T-helper 17 cell (primary cell): Measurements from ENCODE around the gene L3MBTL4. TPM values are rescaled to one million over a fixed set of nuclear protein-coding genes. Genes with fewer than 3 reads are reported as not detected.

Source experiments
- ATAC-seq: fragments of 150-1000 bp; cut with Tn5 transposase; 2 replicates; pipeline ENCODE4 v1.10.0; 2021; ENCODE audit warnings: mild to moderate bottlenecking, moderate library complexity
- DNase-seq, 3 donors: peaks; one replicate each; pipeline versions ENCODE4 v3.0.0 to v3.0.0-alpha.2; 2020 to 2021
- H3K9me3 ChIP-seq: one replicate; pipeline ENCODE4 v1.7.0; 2013; ENCODE audit warnings: low read length, mild to moderate bottlenecking; ENCODE audit not compliant: control insufficient read depth, poor library complexity, severe bottlenecking
- H3K27ac Mint-ChIP-seq: one replicate; pipeline ENCODE4 v1.8.0; 2022; ENCODE audit warnings: mild to moderate bottlenecking, moderate library complexity, mixed read lengths
- H3K27me3 Mint-ChIP-seq: one replicate; pipeline ENCODE4 v1.8.0; 2022; ENCODE audit warnings: mixed read lengths
- H3K36me3 Mint-ChIP-seq: one replicate; pipeline ENCODE4 v1.8.0; 2022; ENCODE audit warnings: low read depth, mixed read lengths
- H3K4me1 Mint-ChIP-seq: one replicate; pipeline ENCODE4 v1.8.0; 2022; ENCODE audit warnings: mild to moderate bottlenecking, mixed read lengths
- H3K4me3 Mint-ChIP-seq: one replicate; pipeline ENCODE4 v1.8.0; 2022; ENCODE audit warnings: mild to moderate bottlenecking, moderate library complexity, mixed read lengths
- total RNA-seq, 4 donors: library from RNA in 2 of 4; stranded (reverse) in 2 of 4; gene quantifications; one replicate each; pipeline ENCODE4 v1.2.3 and lab custom pipeline; 2022 to 2026

The L3MBTL4 gene
- total RNA-seq, 2 donors from 2014 or later, result 0.18 to 0.80 TPM

DNA sequence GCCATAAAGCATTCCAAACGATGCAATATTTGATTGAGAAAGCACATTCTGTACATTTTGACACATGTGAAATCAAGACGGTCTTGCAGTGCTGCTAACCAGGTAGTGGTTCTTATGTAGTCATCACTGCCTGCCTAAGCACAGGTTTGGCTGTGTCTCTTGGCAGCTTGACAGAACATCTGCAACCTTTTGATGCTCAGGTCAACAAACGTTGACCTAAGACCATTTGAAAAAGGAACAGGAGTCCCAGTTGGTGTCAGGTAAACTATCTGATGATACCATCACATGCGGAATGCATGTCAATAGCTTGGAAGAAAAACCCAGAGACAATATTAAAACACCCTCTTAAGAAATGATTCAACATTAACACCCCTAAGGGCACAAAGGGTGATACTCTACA lies 80.7 kb downstream of the L3MBTL4 start:
- no peaks in the 10 kb centered on the region for H3K36me3 Mint-ChIP-seq
- no peaks in the 10 kb centered on the region for H3K27me3 Mint-ChIP-seq

DNA sequence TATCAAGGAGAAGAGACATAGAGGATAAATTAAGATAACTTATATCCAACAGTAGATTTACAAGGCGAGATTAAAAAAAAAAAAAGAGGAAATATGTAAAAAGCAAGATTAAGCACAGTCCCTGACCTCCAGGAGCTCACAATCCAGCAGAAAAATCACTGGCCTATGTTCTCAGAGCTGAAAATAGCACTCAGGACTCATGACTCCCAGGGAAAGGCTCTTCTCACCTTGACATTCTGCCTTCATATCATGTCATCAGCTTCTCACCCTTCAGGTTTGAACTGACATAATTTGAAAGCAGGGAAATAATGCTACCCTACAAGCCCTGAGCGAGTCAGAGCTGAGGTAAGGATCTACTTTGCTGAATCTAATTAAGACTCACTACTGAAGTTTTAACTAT lies 82.8 kb downstream of the L3MBTL4 start:
- no peak overlapping the region for H3K4me3 Mint-ChIP-seq
- no peaks in the 10 kb centered on the region for H3K36me3 Mint-ChIP-seq
- no peak for ATAC-seq
- H3K27me3 Mint-ChIP-seq, result no peaks in the 10 kb centered on the region
- DNase-seq, result no peak
- H3K4me1 Mint-ChIP-seq, result no peaks in the 10 kb centered on the region
- no peak overlapping the region for H3K27ac Mint-ChIP-seq
- H3K9me3 ChIP-seq, result no peaks in the 10 kb centered on the region

More for the DNA sequence above, 80.7 kb downstream of the L3MBTL4 start:
- Mint-ChIP-seq H3K4me1 (no peaks in the 10 kb centered on the region), H3K27ac (no peak overlapping the region), H3K4me3 (no peak overlapping the region)
- H3K9me3 ChIP-seq, result no peaks in the 10 kb centered on the region
- ATAC-seq (no peak), DNase-seq (no peak)

DNA sequence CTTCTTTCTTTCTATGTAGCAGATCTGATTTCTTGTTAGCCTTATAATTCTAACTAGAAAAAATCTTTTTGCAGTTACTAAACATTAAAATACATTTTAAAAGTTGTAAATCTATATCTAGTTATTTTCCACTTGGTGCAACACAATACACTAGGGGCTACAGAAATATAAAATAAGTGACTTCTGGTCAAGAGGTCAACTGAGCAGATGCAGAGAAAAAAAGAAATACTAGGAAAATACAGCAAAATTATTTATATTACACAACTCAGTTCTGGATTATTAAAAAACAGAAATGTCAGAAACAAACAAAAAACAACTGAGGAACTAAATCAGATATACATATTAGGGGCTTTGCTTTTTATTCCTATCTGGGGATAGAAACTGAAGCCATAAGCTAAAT lies 83.9 kb downstream of the L3MBTL4 start:
- H3K9me3 ChIP-seq, result no peaks in the 10 kb centered on the region
- Mint-ChIP-seq H3K4me1 (no peaks in the 10 kb centered on the region), H3K27me3 (no peaks in the 10 kb centered on the region), H3K27ac (no peak overlapping the region), H3K36me3 (no peaks in the 10 kb centered on the region), H3K4me3 (no peak overlapping the region)
- ATAC-seq (no peak), DNase-seq (no peak)

DNA sequence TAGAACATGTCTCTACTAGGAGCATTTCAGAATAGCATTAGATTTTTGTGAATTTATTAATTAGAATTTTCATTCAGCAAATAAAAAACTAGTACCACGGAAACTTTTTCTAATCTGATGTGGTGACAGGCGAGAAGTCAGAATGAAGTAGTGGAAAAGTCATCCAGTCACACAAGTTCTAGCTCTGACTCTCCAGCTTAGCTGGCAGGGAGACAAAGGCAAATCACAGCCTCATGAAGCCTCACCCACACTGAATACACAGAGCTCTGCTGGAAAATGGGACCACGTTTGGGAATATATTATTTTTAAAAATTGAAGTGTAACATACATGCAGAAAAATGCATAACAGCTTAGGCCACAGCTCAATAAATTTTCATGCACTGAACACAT lies 86.1 kb downstream of the L3MBTL4 start:
- Mint-ChIP-seq H3K4me1 (no peaks in the 10 kb centered on the region), H3K27ac (no peak overlapping the region), H3K4me3 (no peak overlapping the region), H3K27me3 (no peaks in the 10 kb centered on the region), H3K36me3 (no peaks in the 10 kb centered on the region)
- DNase-seq, result no peak
- no peaks in the 10 kb centered on the region for H3K9me3 ChIP-seq
- ATAC-seq, result no peak

DNA sequence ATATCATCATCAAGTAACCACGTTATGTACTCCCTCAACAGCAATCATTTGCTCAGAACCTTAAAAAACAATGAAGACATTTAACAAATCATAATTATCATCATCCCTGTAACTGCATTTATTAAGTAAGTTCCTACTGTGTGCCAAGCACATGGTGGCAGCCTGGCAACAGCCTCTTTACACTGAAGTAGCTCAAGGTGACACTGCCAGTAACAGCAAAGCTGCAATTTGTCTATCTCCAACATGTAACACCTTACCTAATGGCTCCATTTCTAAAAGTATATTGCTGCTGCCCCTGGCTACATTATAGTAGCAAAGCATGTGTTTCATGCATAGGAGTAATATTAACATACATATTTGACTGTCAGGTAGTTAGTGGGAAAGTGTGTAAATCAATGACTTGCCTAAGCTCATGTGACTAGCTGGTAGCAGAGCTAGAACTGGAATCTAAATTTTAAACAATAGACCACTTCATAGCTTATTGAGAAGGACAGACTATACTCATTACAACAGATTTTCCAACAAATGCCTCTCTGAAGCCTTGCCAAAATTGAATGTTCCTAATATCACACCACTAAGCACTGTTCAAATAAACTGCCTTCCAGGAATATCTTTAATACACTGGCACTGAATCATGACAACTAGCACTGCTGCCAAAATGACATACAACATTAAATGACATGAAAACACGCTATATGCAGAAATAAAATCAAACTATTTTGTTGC lies 86.7 kb downstream of the L3MBTL4 start:
- Mint-ChIP-seq H3K36me3 (no peaks in the 10 kb centered on the region), H3K4me1 (no peaks in the 10 kb centered on the region), H3K4me3 (no peak overlapping the region), H3K27ac (no peak overlapping the region), H3K27me3 (no peaks in the 10 kb centered on the region)
- H3K9me3 ChIP-seq, result no peaks in the 10 kb centered on the region
- no peak for ATAC-seq
- DNase-seq, result no peak

DNA sequence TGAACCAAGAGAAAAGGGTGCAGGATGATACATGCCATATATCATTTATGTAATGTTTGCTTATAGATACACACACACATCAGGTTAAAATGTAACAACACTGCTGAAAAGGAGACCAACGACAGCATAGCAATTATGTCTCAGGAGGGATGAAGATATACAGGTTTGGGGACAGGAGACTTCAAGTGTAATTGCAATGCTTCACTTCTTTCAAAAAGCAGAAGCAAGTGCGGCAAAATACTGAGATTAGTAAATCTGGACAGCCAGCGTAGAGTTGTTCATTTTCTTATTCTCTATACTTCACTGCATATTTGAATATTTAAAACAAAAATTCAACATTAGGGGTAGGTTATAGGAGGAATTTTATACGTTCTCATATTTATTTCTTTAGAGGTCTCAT lies 87.2 kb downstream of the L3MBTL4 start:
- Mint-ChIP-seq H3K36me3 (no peaks in the 10 kb centered on the region), H3K27ac (no peak overlapping the region), H3K4me3 (no peak overlapping the region), H3K27me3 (no peaks in the 10 kb centered on the region), H3K4me1 (no peaks in the 10 kb centered on the region)
- DNase-seq, result no peak
- ATAC-seq, result no peak
- no peaks in the 10 kb centered on the region for H3K9me3 ChIP-seq

DNA sequence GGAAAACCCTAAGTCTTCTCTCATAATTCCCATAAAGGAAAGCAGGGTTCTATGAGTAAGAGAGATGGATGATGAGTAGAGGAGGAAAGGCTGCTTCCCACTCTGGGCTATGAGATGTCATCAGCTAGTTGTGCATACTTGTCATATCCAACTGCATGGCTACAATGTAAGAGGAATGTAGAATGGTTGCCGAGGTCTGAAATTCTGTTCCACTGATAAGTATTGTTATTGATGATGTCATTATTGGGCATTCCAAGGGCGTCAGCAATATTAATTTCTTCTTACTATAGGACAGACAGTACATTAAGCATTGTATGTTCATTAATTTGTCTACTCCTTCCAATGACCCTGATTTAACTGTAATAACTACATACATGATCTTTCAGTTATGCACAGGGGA lies 88.1 kb downstream of the L3MBTL4 start:
- Mint-ChIP-seq H3K36me3 (no peaks in the 10 kb centered on the region), H3K4me3 (no peak overlapping the region), H3K4me1 (no peaks in the 10 kb centered on the region), H3K27me3 (no peaks in the 10 kb centered on the region), H3K27ac (no peak overlapping the region)
- ATAC-seq, result no peak
- no peaks in the 10 kb centered on the region for H3K9me3 ChIP-seq
- no peak for DNase-seq

DNA sequence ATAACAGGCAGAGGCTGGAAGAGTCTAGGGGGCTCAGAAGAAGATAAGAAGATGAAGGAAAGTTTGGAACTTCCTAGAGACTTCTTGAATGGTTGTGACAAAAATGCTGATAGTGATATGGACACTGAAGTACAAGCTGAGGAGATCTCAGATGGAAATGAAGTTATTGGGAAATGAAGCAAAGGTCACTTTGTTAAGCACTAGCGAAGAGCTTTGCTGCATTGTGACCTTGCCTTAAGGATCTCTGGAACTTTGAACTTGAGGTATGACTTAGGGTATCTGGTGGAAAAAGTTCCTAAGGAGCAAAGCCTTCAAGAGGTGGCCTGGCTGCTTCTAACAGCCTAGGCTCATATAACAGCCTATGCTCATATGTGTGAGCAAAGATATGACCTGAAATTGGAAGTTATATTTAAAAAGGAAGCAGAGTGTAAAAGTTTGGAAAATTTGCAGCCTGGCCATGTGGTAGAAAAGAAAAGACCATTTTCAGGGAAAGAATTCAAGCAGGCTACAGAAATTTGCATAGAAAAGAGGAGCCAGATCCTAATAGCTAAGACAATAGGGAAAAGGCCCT lies 91.3 kb downstream of the L3MBTL4 start:
- no peaks in the 10 kb centered on the region for H3K4me1 Mint-ChIP-seq
- H3K9me3 ChIP-seq, result no peaks in the 10 kb centered on the region
- no peak overlapping the region for H3K27ac Mint-ChIP-seq
- ATAC-seq (no peak), DNase-seq (no peak)
- H3K4me3 Mint-ChIP-seq, result no peak overlapping the region
- no peaks in the 10 kb centered on the region for H3K27me3 Mint-ChIP-seq
- H3K36me3 Mint-ChIP-seq, result no peaks in the 10 kb centered on the region

DNA sequence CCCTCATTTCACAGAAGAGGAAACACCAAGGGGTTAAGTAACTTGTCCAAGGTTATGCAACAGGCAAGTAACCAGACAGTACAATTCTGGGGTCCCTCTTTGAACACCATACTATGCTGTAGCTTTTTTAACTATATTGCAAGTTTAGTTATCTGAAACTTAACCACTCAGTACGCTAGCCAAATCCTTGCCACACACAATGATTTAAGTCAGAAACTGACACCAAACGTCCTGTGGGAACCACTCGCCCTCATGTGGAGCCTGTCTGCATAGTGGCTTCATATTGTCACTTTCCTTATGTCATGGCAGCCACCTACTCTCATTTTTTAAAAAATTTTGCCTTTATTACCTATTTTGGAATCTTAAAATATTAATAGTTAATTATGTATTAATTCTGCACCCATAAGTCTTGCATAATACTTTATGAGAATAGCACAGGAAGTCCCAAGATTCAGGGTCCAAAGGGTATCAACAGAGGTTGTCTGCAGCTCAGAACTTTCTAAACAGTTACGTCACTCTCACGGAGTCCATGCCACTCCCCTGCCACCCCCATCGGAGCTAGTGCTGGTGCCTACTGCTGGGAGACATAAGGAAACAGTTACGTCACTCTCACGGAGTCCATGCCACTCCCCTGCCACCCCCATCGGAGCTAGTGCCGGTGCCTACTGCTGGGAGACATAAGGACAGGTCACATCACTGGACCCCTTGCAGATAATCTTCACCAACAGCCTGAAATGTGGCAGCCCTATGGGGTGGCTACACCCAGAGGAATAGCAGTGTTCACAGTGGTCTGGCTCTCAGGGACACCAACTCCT lies 99.0 kb downstream of the L3MBTL4 start:
- Mint-ChIP-seq H3K27me3 (no peaks in the 10 kb centered on the region), H3K36me3 (no peaks in the 10 kb centered on the region), H3K4me1 (no peaks in the 10 kb centered on the region), H3K4me3 (no peak overlapping the region), H3K27ac (no peak overlapping the region)
- ATAC-seq (no peak), DNase-seq (no peak)
- H3K9me3 ChIP-seq, result no peaks in the 10 kb centered on the region

DNA sequence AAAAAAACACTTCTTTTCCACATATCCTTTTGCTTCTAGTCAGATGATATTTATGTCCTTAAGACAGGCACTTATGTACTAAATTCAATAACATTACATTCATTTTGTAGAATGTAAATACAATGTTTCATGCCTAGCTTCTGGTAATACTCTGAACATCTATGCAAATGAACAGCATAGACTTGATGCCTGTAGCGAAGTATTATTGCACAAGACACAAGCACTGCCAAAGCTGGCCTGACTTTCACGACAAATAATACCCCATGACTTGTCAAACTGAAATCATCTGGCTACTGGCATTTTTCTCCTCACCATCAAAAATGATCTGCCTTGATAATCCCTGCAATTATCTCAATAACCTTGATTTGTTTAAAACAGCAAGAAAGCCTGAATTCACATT lies 101.3 kb downstream of the L3MBTL4 start:
- Mint-ChIP-seq H3K4me3 (no peak overlapping the region), H3K36me3 (no peaks in the 10 kb centered on the region), H3K27ac (no peak overlapping the region), H3K4me1 (no peaks in the 10 kb centered on the region), H3K27me3 (no peaks in the 10 kb centered on the region)
- DNase-seq (no peak), ATAC-seq (no peak)
- no peaks in the 10 kb centered on the region for H3K9me3 ChIP-seq

DNA sequence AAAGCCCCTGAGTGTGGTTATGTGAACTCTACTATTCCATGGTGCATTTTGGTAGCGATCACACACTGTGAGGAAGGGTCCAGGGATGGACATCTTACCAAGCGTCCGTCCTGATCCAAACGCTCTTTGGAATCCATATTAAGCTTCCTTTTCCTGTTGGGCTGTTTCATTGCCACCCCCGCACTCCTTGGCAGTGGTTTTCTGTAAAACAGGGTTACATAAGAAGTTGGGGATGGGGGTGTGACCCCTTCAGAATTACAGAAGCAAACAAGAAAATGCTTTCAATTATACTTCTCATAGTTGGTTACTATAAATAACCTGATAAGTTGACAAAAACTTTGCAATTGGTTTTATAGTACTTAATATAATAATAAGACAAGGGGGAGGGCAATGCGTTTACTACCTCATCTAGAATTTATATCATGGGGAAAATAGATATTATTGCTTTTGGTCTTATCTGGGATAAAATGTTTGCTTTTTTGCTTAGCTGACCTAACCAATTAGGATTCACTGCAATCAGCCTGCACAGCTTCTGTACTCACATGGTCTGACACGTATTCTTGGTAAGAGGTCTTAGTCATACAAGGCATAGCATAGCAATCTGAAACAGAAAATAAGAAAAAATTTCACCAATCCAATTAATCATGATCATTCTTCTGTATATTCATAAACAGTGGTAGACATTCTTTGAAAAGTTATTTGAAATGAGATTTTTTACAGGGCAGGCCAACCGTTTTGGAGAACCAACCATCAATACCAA lies 103.1 kb downstream of the L3MBTL4 start:
- ATAC-seq, result no peak
- no peak overlapping the region for H3K27ac Mint-ChIP-seq

DNA sequence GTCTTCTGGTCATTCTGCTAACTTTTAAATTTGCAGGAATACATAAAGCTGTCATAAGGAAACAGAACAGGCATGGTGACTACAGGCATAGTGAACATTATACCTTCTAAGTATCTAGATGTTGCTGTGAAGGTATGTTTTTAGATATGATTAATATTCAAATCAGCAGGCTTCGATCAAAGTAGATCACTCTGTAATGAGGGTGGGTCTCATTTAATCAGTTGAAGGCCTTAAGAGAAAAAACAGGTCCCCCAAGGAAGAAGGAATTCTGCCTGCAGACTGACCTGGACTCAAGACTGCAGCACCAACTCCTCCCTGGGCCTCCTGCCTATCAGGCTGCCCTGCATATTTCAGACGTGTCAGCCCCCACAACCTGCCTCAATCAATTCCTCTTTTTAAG lies 104.0 kb downstream of the L3MBTL4 start:
- no peak for ATAC-seq
- Mint-ChIP-seq H3K27ac (no peak overlapping the region), H3K36me3 (no peaks in the 10 kb centered on the region), H3K27me3 (no peaks in the 10 kb centered on the region), H3K4me1 (no peaks in the 10 kb centered on the region), H3K4me3 (no peak overlapping the region)
- DNase-seq, result no peak
- no peaks in the 10 kb centered on the region for H3K9me3 ChIP-seq

More for the DNA sequence above, 103.1 kb downstream of the L3MBTL4 start:
- no peaks in the 10 kb centered on the region for H3K36me3 Mint-ChIP-seq
- no peaks in the 10 kb centered on the region for H3K9me3 ChIP-seq
- no peaks in the 10 kb centered on the region for H3K4me1 Mint-ChIP-seq
- H3K27me3 Mint-ChIP-seq, result no peaks in the 10 kb centered on the region
- H3K4me3 Mint-ChIP-seq, result no peak overlapping the region
- DNase-seq, result no peak

DNA sequence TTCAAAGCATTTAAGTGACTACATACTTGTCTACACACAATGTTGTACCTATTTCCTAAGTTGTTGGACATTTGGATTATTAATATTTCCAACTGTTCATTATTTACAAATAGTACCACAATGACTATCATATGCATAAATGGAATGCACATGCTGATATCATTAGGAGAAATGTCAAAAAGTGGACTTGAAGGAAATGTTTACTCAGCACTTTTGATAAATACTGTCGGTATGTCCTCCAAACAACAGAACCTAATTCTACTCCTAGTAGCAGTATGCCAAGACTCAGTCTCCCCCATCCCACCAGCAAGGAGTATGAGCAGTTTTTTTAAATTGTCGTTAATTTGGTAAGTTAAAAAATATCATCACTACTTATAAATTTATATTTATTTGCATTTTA lies 116.8 kb downstream of the L3MBTL4 start:
- H3K9me3 ChIP-seq, result no peaks in the 10 kb centered on the region
- no peaks in the 10 kb centered on the region for H3K36me3 Mint-ChIP-seq
- no peaks in the 10 kb centered on the region for H3K27me3 Mint-ChIP-seq
- no peak overlapping the region for H3K27ac Mint-ChIP-seq
- ATAC-seq, result no peak
- DNase-seq, result no peak
- H3K4me3 Mint-ChIP-seq, result no peak overlapping the region
- H3K4me1 Mint-ChIP-seq, result no peaks in the 10 kb centered on the region
